ENCODE results near the gene PERCC1. TPM values are rescaled to one million over a fixed set of nuclear protein-coding genes. Genes with fewer than 3 reads are reported as not detected.

PERCC1 gene
- total RNA-seq, 2 experiments from 2014 or later = not detected

DNA sequence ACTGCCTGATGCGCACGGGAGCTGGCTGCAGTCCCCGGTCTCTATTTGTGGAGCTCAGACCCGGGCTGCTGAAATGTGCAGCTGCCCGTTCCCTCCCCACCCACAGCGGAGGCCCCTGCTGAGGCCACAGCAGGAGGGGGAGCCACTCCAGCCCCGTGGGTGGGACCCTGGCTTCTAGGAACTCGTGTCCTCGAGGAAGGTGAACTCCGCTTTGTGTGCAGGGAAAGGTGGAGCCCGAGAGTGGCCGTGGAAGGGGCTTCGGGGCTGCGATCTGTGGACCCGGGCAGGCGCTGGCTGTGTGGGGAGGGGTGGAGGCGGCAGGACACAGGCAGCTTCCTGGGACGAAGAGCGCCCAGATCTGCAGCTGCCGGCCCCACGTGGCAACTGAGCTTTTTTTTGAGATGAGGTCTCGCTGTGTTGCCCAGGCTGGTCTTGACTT lies 10.5 kb downstream of the PERCC1 start:
- H3K27ac Mint-ChIP-seq = no peak overlapping the region
- no peaks in the 10 kb centered on the region for H3K36me3 Mint-ChIP-seq (ENCODE audit: low read depth)
- no peak for DNase-seq
- POLR2A ChIA-PET = no interaction called here
- no peak overlapping the region for H3K4me3 Mint-ChIP-seq
- no peaks in the 10 kb centered on the region for H3K9me3 Mint-ChIP-seq
- H3K4me1 Mint-ChIP-seq = no peaks in the 10 kb centered on the region
- CTCF ChIA-PET = interaction anchor here (0.6 to 1.3 kb wide), 3 partner anchors 11 to 73 kb away, joined by 3 to 4 read pairs (median 4); partner anchors contain the start of gene PERCC1
- no peaks in the 10 kb centered on the region for H3K27me3 Mint-ChIP-seq

GRCh38 chr16:1442697-1443096 lies 11.8 kb downstream of the PERCC1 start:
- Mint-ChIP-seq H3K27me3 (no peaks in the 10 kb centered on the region), H3K9me3 (no peaks in the 10 kb centered on the region), H3K36me3 (ENCODE audit: low read depth) (no peaks in the 10 kb centered on the region), H3K4me1 (no peaks in the 10 kb centered on the region), H3K27ac (no peak overlapping the region), H3K4me3 (no peak overlapping the region)
- no peak for DNase-seq
- ChIA-PET CTCF (no interaction called here), POLR2A (no interaction called here)

DNA sequence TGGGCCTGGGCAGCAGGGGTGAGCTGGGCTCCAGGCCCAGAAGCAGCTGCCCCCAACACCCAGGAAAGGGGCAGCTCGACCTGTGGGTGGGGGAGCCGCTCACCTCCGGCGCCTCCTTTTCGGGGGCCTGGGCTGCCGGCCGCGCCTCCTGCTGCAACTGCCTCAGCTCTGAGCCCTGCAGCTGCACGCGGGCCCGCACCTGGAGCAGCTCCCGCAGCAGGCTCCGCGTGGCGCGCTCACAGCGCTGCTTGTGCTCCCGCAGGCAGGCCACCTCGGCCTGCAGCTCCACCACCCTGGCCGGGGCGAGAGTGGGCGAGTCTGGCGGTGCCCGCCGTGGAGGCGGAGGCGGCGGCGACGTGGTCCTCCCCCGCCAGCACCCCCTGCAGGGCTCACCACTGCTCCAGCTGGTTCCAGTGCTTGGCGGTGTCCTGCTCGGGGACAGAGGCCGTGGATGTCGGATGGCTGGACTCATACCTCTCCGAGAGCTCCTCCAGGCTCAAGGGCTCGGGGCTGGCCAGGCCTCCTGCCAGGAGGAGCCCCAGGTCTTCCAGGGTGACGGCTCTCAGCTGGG lies 12.6 kb downstream of the PERCC1 start:
- Mint-ChIP-seq H3K36me3 (ENCODE audit: low read depth) (no peaks in the 10 kb centered on the region), H3K9me3 (no peaks in the 10 kb centered on the region), H3K27me3 (no peaks in the 10 kb centered on the region), H3K4me3 (no peak overlapping the region), H3K27ac (no peak overlapping the region), H3K4me1 (no peaks in the 10 kb centered on the region)
- ChIA-PET POLR2A (no interaction called here), CTCF (interaction anchor here (0.8 kb wide), 1 partner anchor 14 kb away, joined by 3 read pairs; no protein-coding TSS in a partner anchor)
- no peak for DNase-seq

DNA sequence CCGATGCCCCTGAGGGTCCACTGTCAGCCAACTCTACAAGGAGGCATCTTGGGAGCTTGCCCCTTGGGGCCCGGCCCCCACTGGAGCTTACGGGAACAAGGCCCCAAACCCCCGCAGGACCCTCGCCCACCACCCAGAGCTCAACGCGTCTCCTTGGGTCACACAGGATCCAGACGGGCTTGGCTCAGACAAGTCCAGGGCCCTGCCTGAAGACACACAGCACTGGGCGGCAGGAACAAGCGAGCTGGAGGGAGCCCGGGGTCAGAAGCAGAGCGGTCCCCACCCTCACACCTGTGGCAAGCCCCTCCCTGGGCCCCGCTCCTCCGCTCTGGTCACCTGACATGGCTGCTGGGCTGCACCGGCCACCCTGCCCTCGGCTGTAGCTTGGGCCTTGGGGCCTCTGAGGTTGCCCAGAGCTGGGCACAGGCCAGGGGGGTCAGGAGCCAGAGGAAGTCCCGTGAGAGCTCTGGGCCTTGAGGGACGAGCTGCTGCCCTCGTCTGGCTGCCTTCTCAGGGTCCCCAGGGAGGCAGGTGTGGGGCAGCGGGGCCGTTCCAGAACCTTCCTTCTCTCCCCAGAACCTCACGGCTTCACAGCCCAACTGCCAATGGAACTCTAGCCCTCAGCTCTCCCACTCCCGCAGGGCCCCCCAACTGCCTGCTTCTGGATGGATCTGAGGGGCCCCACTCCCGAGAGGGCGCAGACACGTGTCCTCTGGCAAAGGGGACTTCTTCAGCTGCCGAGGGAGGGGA lies 13.3 kb downstream of the PERCC1 start, which contains the start of gene CCDC154:
Gene CCDC154, minus strand, starts transcription at position 577 of the 750 bp plus-strand sequence. Its CDS starts 234 bp downstream, at position 343.
- no peaks in the 10 kb centered on the region for H3K27me3 Mint-ChIP-seq
- H3K36me3 Mint-ChIP-seq (ENCODE audit: low read depth) = no peaks in the 10 kb centered on the region
- no peak within 1 kb of the TSS for H3K4me3 Mint-ChIP-seq
- CTCF ChIA-PET = interaction anchor here (0.8 kb wide), 1 partner anchor 15 kb away, joined by 3 read pairs; no protein-coding TSS in a partner anchor
- H3K27ac Mint-ChIP-seq = no peak within 1 kb of the TSS
- no peaks in the 10 kb centered on the region for H3K4me1 Mint-ChIP-seq
- no peak for DNase-seq
- POLR2A ChIA-PET = no interaction called here
- H3K9me3 Mint-ChIP-seq = no peaks in the 10 kb centered on the region

DNA sequence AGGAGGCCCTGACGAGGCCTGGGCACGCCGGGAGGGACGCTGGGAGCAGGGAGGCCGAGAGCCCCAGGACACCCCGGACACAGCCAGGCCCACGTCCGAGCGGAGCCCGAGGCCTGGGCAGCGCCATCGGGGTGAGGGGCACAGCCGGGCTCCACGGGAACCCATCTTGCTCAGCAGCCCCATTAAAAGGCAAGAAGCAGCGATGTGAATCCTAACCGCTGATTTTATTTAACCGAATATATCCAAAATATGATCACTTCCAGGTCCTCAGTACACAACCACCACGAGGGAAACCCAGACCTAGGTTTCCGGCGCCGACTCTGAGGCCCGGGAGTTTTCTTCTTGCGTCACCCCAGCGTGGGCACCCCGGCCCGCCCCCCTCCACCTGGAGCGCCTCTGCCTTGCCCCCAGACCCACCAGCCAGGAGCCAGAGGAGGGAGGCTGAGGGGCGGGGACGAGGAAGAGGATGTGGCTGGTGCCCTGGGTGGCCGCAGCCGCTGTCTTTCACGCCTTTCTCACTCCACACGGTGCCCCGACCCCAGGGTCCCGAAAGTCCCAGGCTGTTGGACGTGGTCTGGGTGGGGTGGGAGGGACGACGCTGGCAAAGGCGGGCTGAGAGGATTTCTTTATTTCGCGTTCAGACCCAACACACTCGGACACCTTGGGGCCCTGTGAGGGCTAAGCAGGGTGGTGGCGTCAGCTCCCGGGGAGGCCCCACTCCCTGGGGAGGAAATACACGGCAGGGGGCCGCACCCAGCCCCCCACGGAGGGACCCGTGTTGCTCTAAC lies 14.0 kb downstream of the PERCC1 start:
- Mint-ChIP-seq H3K27me3 (no peaks in the 10 kb centered on the region), H3K4me1 (no peaks in the 10 kb centered on the region), H3K9me3 (no peaks in the 10 kb centered on the region), H3K27ac (no peak overlapping the region), H3K36me3 (ENCODE audit: low read depth) (no peaks in the 10 kb centered on the region), H3K4me3 (no peak overlapping the region)
- ChIA-PET CTCF (interaction anchor here (0.9 kb wide), 1 partner anchor 24 kb away, joined by 3 read pairs; the partner anchor contains the start of gene UQCC4), POLR2A (no interaction called here)
- no peak for DNase-seq

DNA sequence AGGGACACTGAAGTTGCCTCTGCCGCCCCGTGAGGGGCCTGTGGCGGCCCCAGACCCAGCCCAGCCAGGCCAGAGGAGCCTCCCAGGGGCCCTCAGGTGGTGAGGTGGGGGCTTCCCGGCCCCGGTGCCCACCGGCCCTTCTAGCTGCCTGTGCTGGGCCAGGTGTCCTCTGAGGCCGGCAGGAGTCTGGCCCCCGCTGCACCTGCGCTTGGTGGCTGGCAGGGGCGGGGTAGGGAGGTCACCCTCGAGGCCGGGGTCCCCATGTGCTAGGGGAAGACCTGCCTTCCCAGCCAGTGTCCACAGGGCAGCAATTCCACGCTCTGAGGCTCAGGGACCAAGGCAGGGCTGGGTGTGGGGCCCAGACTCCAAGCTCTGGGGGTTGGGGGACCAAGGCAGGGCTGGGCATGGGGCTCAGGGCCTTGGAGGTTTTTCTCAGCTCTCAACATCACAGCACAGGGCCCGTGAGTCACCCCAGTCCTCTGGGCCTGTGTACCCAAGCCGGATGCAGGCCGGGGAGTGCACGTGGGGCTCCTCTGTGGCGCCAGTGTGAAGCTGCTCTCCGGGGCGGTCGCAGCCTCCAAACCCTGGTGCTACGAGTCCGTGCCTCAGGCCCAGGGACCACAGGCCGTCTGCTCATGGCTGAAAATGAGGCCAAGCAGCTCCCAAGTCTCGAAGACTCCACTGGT lies 14.8 kb downstream of the PERCC1 start:
- ChIA-PET POLR2A (no interaction called here), CTCF (interaction anchor here (0.9 kb wide), 1 partner anchor 25 kb away, joined by 3 read pairs; the partner anchor contains the start of gene UQCC4)
- Mint-ChIP-seq H3K27ac (no peak overlapping the region), H3K9me3 (no peaks in the 10 kb centered on the region), H3K4me3 (no peak overlapping the region), H3K27me3 (no peaks in the 10 kb centered on the region), H3K4me1 (no peaks in the 10 kb centered on the region), H3K36me3 (ENCODE audit: low read depth) (no peaks in the 10 kb centered on the region)
- no peak for DNase-seq

- no peak overlapping the region for H3K4me3 Mint-ChIP-seq
- no peaks in the 10 kb centered on the region for H3K4me1 Mint-ChIP-seq
- no peaks in the 10 kb centered on the region for H3K27me3 Mint-ChIP-seq
- no peaks in the 10 kb centered on the region for H3K36me3 Mint-ChIP-seq (ENCODE audit: low read depth)
- H3K27ac Mint-ChIP-seq = no peak overlapping the region
- ChIA-PET CTCF (interaction anchor here (0.9 kb wide), 1 partner anchor 26 kb away, joined by 3 read pairs; the partner anchor contains the start of gene UQCC4), POLR2A (no interaction called here)
- H3K9me3 Mint-ChIP-seq = no peaks in the 10 kb centered on the region
- DNase-seq = no peak
Measured at GRCh38 chr16:1446296-1447080, 15.6 kb downstream of the PERCC1 start.

DNA sequence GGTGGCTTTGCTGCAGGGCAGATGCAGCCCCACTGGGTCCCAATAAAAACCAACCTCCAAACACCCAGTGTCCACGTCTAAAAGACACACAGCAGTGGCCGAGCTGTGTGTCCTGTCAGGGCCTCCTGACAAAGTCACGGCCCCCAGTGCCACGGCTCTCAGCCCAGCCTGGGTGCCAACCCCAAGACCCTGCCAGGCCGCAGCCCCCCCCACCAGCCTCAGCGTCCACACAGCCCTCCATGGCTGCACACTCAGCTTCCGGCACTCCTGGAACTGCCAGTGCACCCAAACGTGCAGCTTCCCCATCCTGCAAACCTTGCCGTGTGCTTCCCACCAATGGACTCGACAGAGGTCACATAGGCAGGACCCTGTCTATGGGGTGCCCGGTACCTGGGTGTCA lies 17.1 kb downstream of the PERCC1 start:
- Mint-ChIP-seq H3K4me1 (no peaks in the 10 kb centered on the region), H3K27ac (no peak overlapping the region), H3K9me3 (no peaks in the 10 kb centered on the region), H3K36me3 (ENCODE audit: low read depth) (no peaks in the 10 kb centered on the region), H3K27me3 (no peaks in the 10 kb centered on the region), H3K4me3 (no peak overlapping the region)
- CTCF ChIA-PET = no interaction called here
- POLR2A ChIA-PET = no interaction called here
- DNase-seq = no peak

DNA sequence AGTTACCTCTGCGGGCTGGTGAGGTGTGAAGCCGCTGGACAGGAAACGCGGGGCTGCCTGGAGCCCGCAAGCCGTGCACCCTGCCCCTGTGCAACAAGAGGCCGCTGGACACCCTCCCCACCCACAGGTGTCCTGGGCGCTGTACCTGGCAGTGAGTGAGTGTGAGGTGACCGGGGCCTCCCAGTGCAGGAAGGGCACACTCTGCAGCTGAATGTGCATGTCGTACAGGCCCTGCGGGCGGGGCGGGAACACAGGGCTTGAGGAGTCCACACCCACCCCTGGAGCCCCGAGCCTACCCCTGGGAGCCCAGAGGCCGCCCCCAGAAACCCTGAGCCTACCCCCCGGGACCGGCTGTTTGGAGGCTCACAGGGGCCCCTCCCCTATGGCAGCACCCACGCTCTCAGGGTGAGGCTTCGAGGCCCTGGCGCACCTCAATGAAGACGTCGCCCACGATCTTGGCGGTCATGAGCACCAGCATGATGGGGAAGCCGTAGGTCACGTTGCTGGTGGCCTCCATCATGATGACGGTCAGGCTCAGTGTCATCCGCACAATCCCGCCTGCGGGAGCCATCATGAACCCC lies 17.7 kb downstream of the PERCC1 start:
- DNase-seq = no peak

GRCh38 chr16:1449201-1449788 lies 18.4 kb downstream of the PERCC1 start:
- H3K36me3 Mint-ChIP-seq (ENCODE audit: low read depth) = no peaks in the 10 kb centered on the region
- H3K27me3 Mint-ChIP-seq = no peaks in the 10 kb centered on the region
- H3K4me3 Mint-ChIP-seq = no peak overlapping the region
- DNase-seq = no peak
- ChIA-PET CTCF (no interaction called here), POLR2A (no interaction called here)
- no peaks in the 10 kb centered on the region for H3K4me1 Mint-ChIP-seq
- no peak overlapping the region for H3K27ac Mint-ChIP-seq
- H3K9me3 Mint-ChIP-seq = no peaks in the 10 kb centered on the region

More for the DNA sequence above, 17.7 kb downstream of the PERCC1 start:
- Mint-ChIP-seq H3K27me3 (no peaks in the 10 kb centered on the region), H3K9me3 (no peaks in the 10 kb centered on the region), H3K4me3 (no peak overlapping the region), H3K4me1 (no peaks in the 10 kb centered on the region), H3K36me3 (ENCODE audit: low read depth) (no peaks in the 10 kb centered on the region), H3K27ac (no peak overlapping the region)
- POLR2A ChIA-PET = no interaction called here
- CTCF ChIA-PET = no interaction called here

- POLR2A ChIA-PET = no interaction called here
Measured at GRCh38 chr16:1450218-1450617, 19.3 kb downstream of the PERCC1 start.

More at GRCh38 chr16:1450218-1450617, 19.3 kb downstream of the PERCC1 start:
- Mint-ChIP-seq H3K4me1 (no peaks in the 10 kb centered on the region), H3K36me3 (ENCODE audit: low read depth) (no peaks in the 10 kb centered on the region), H3K9me3 (no peaks in the 10 kb centered on the region), H3K27ac (peak overlapping the region; percentile 57), H3K4me3 (no peak overlapping the region), H3K27me3 (no peaks in the 10 kb centered on the region)
- CTCF ChIA-PET = no interaction called here
- DNase-seq = no peak
